ENCODE data around the gene FITM1.

GRCh38 chr14:24121210-24121609 lies 9.2 kb upstream of the FITM1 start:
- TF ChIP-seq CTCF (optimal IDR thresholded peaks at IDR 0.05 in 1 of 3, IDR thresholded peaks at IDR 0.05 in 1 of 3, conservative IDR thresholded peaks at IDR 0.05 in 1 of 3; ENCODE audit: extremely low read depth in 1 of 3, insufficient read depth in 2 of 3, low read length in 3 of 3) = no peak
- no peak for TF ChIP-seq EZH2 (IDR thresholded peaks at IDR 0.05; ENCODE audit: low read length)
